HEK293T (cell line): ENCODE results near the gene SCUBE2.

Experiments used
- ARNT ChIP-seq: fragments of 450-650 bp; IDR thresholded peaks from 2 replicates; pipeline ENCODE4 v1.6.1; 2017; ENCODE audit warnings: mild to moderate bottlenecking
- BHLHE40 ChIP-seq: fragments of 450-650 bp; IDR thresholded peaks from 2 replicates; pipeline ENCODE4 v1.6.1; 2016; ENCODE audit warnings: mild to moderate bottlenecking, moderate library complexity, borderline replicate concordance
- CTBP1 ChIP-seq: fragments of 450-650 bp; IDR thresholded peaks from 2 replicates; pipeline ENCODE4 v1.6.1; 2016; ENCODE audit warnings: borderline replicate concordance
- ELF4 ChIP-seq: fragments of 450-650 bp; IDR thresholded peaks from 2 replicates; pipeline ENCODE4 v1.6.1; 2017; ENCODE audit warnings: antibody characterized with exemption
- FOXA1 ChIP-seq: fragments of 450-650 bp; IDR thresholded peaks from 2 replicates; pipeline ENCODE4 v1.6.1; 2016; ENCODE audit warnings: mild to moderate bottlenecking
- FOXM1 ChIP-seq: fragments of 450-650 bp; IDR thresholded peaks from 2 replicates; pipeline ENCODE4 v1.6.1; 2017; ENCODE audit warnings: mild to moderate bottlenecking, borderline replicate concordance
- L3MBTL2 ChIP-seq: fragments of 450-650 bp; conservative IDR thresholded peaks from 2 replicates; pipeline ENCODE4 v1.6.1; 2016; ENCODE audit warnings: mild to moderate bottlenecking
- LEF1 ChIP-seq: fragments of 450-650 bp; IDR thresholded peaks from 2 replicates; pipeline ENCODE4 v1.6.1; 2017; ENCODE audit warnings: mild to moderate bottlenecking, borderline replicate concordance
- PKNOX1 ChIP-seq: fragments of 450-650 bp; IDR thresholded peaks from 2 replicates; pipeline ENCODE4 v1.6.1; 2016
- SP1 ChIP-seq: fragments of 450-650 bp; IDR thresholded peaks from 2 replicates; pipeline ENCODE4 v1.6.1; 2017
- SUZ12 ChIP-seq: fragments of 450-650 bp; IDR thresholded peaks from 2 replicates; pipeline ENCODE4 v1.6.1; 2016; ENCODE audit warnings: mild to moderate bottlenecking
- TARDBP ChIP-seq: fragments of 450-650 bp; IDR thresholded peaks from 2 replicates; pipeline ENCODE4 v1.6.1; 2016
- ZNF384 ChIP-seq: fragments of 450-650 bp; IDR thresholded peaks from 2 replicates; pipeline ENCODE4 v1.6.1; 2016

GRCh38 chr11:9123595-9124304 lies 32.4 kb upstream of the SCUBE2 start:
- TF ChIP-seq ZNF384 (no peak), SP1 (no peak), BHLHE40 (no peak), LEF1 (no peak), CTBP1 (no peak), FOXM1 (no peak), L3MBTL2 (no peak), FOXA1 (no peak), ARNT (no peak), SUZ12 (no peak), PKNOX1 (no peak), TARDBP (no peak), ELF4 (no peak)
